Endothelial cell of umbilical vein (primary cell): ENCODE results near the gene NRROS. TPM values are rescaled to one million over a fixed set of nuclear protein-coding genes. Genes with fewer than 3 reads are reported as not detected.

ENCODE experiments used
- BruUV-seq: library from RNA; stranded (reverse); fragments of 400-500 nt; replicated peaks from 2 replicates; lab custom pipeline; 2021; lab: Mats Ljungman, UMichigan
- CTCF ChIA-PET: fragments of 300-600, 350-600 bp; sonication (Branson Sonifier 250); formaldehyde crosslinking; loops from one replicate; lab custom pipeline; 2021; ENCODE audit warnings: antibody characterized with exemption, inconsistent platforms; lab: Charles Lee
- POLR2A ChIA-PET: fragments of 300-600, 350-600 bp; sonication (Branson Sonifier 250); formaldehyde crosslinking; loops from one replicate; lab custom pipeline; 2021; ENCODE audit warnings: antibody characterized with exemption, inconsistent platforms; lab: Charles Lee
- DNase-seq: peaks from one replicate; pipeline ENCODE4 v3.0.0-alpha.2; 2011; ENCODE audit warnings: low read depth, low spot score
- FAIRE-seq: peaks from 2 replicates; lab custom pipeline; 2011; peaks lifted over from hg19 to GRCh38; lab: Jason Lieb, UNC
- H2AFZ ChIP-seq: 2 replicates; pipeline ENCODE4 v1.6.0; 2012; ENCODE audit warnings: low read depth, low read length, control low read depth, inconsistent platforms
- H3K27ac ChIP-seq: 2 replicates; pipeline ENCODE4 v1.5.1; 2011; ENCODE audit warnings: low read depth, mild to moderate bottlenecking, control low read depth, low read length, moderate library complexity; ENCODE audit not compliant: insufficient read depth
- H3K27me3 ChIP-seq, 2 experiments: 2 replicates each; pipeline versions ENCODE4 v1.6.0 to v1.6.1; 2011; ENCODE audit warnings: low read length in 2 of 2, mixed read lengths in 1 of 2; ENCODE audit not compliant: control insufficient read depth in 2 of 2, insufficient read depth in 2 of 2
- H3K36me3 ChIP-seq, 2 experiments: 2 replicates in 1 of 2; 3 replicates in 1 of 2; pipeline ENCODE4 v1.5.1; 2011; ENCODE audit warnings: low read length in 2 of 2, mild to moderate bottlenecking in 1 of 2, moderate library complexity in 1 of 2; ENCODE audit not compliant: control insufficient read depth in 2 of 2, insufficient read depth in 2 of 2; ENCODE audit errors: extremely low read depth in 1 of 2
- H3K4me1 ChIP-seq: 3 replicates; pipeline ENCODE4 v1.5.1; 2011; ENCODE audit warnings: mild to moderate bottlenecking, low read length; ENCODE audit not compliant: control insufficient read depth, insufficient read depth; ENCODE audit errors: extremely low read depth
- H3K4me2 ChIP-seq: 2 replicates; pipeline ENCODE4 v1.6.1; 2011; ENCODE audit warnings: low read length, control low read depth, mixed read lengths; ENCODE audit not compliant: insufficient read depth
- H3K4me3 ChIP-seq, 3 experiments: fragments of 200-600 bp in 1 of 3; sonication (generic), shearing (Covaris generic) in 1 of 3; replicated peaks in 1 of 3; 2 replicates each; pipeline ENCODE4 v1.5.1; 2011 to 2016; ENCODE audit warnings: control low read depth in 3 of 3, low read length in 3 of 3, mild to moderate bottlenecking in 2 of 3, inconsistent platforms in 1 of 3, low read depth in 1 of 3, moderate library complexity in 1 of 3; ENCODE audit not compliant: insufficient read depth in 1 of 3
- H3K79me2 ChIP-seq: 2 replicates; pipeline ENCODE4 v1.6.0; 2012; ENCODE audit warnings: low read length, inconsistent platforms; ENCODE audit not compliant: control insufficient read depth, insufficient read depth
- H3K9ac ChIP-seq: replicated peaks from 2 replicates; pipeline ENCODE3; 2011; ENCODE audit warnings: low read length, control low read depth; ENCODE audit not compliant: insufficient read depth; ENCODE audit errors: extremely low read depth
- H3K9me1 ChIP-seq: replicated peaks from 3 replicates; pipeline ENCODE4 v1.6.0; 2011; ENCODE audit warnings: mild to moderate bottlenecking, low read length; ENCODE audit not compliant: control insufficient read depth, insufficient read depth; ENCODE audit errors: extremely low read depth
- H3K9me3 ChIP-seq: replicated peaks from 2 replicates; pipeline ENCODE4 v1.5.1; 2012; ENCODE audit warnings: low read length, inconsistent platforms; ENCODE audit not compliant: control insufficient read depth, insufficient read depth
- H4K20me1 ChIP-seq: replicated peaks from 2 replicates; pipeline ENCODE3; 2011; ENCODE audit warnings: mild to moderate bottlenecking, low read length; ENCODE audit not compliant: control insufficient read depth, insufficient read depth; ENCODE audit errors: extremely low read depth
- CTCF ChIP-seq, 2 donors: IDR thresholded peaks; 1 replicate in 1 of 2; 2 replicates in 1 of 2; pipeline ENCODE4 v1.5.1; 2011; ENCODE audit warnings: low read length in 2 of 2, mild to moderate bottlenecking in 2 of 2, moderate library complexity in 2 of 2, control low read depth in 1 of 2, inconsistent platforms in 1 of 2, low read depth in 1 of 2; ENCODE audit not compliant: insufficient read depth in 1 of 2; ENCODE audit errors: extremely low read depth in 1 of 2
- EZH2 ChIP-seq: IDR thresholded peaks from 2 replicates; pipeline ENCODE4 v1.6.1; 2012; ENCODE audit warnings: borderline replicate concordance, low read depth, mild to moderate bottlenecking, moderate library complexity, low read length, inconsistent platforms; ENCODE audit not compliant: severe bottlenecking
- FOS ChIP-seq: IDR thresholded peaks from 2 replicates; pipeline ENCODE4 v1.6.1; 2011; ENCODE audit warnings: mild to moderate bottlenecking, low read length, moderate library complexity, borderline replicate concordance; ENCODE audit not compliant: insufficient read depth
- GATA2 ChIP-seq: IDR thresholded peaks from 2 replicates; pipeline ENCODE4 v1.7.0; 2011; ENCODE audit warnings: low read depth, mild to moderate bottlenecking, moderate library complexity, mixed read lengths, low read length; ENCODE audit not compliant: insufficient read length, insufficient read depth
- JUN ChIP-seq: IDR thresholded peaks from 2 replicates; pipeline ENCODE4 v1.6.1; 2011; ENCODE audit warnings: borderline replicate concordance, low read depth; ENCODE audit not compliant: insufficient read length, insufficient read depth
- MAX ChIP-seq: IDR thresholded peaks from 2 replicates; pipeline ENCODE4 v1.6.1; 2011; ENCODE audit not compliant: insufficient read depth, insufficient read length
- MYC ChIP-seq: IDR thresholded peaks from one replicate; pipeline ENCODE4 v1.6.1; 2011; ENCODE audit warnings: mild to moderate bottlenecking, low read depth, low read length
- POLR2A ChIP-seq: IDR thresholded peaks from 2 replicates; pipeline ENCODE4 v1.6.1; 2012; ENCODE audit warnings: low read depth, mild to moderate bottlenecking, control low read depth, low read length
- POLR2AphosphoS5 ChIP-seq: IDR thresholded peaks from 2 replicates; pipeline ENCODE4 v1.6.1; 2012; ENCODE audit warnings: low read depth, mild to moderate bottlenecking, control low read depth, low read length, moderate library complexity; ENCODE audit not compliant: insufficient read depth
- dilution Hi-C: fragments of 300-500 bp; cut with MboI; formaldehyde crosslinking; loops from one replicate; pipeline ENCODE4 v1.15.0; 2019; ENCODE audit warnings: low sequenced_read_pairs; ENCODE audit not compliant: extremely low pct_ligation_motif_present
- intact Hi-C: fragments of 100-400 bp; cut with micrococcal nuclease; formaldehyde crosslinking; loops from one replicate; pipeline ENCODE4 v1.10.0; 2022
- polyA plus RNA-seq, 4 experiments: library from polyadenylated mRNA; depleted of rRNA in 3 of 4; stranded (reverse) in 3 of 4; unstranded in 1 of 4; fragments of >200 nt; gene quantifications; 2 replicates each; pipeline versions ENCODE4 v1.2.1 to v1.2.3, GENCODE V29; 2011 to 2012; ENCODE audit warnings: missing spikeins in 1 of 4
- total RNA-seq: library from RNA; stranded (reverse); gene quantifications from 2 replicates; pipeline ENCODE4 v1.2.3, GENCODE V29; 2021

NRROS gene
- total and polyA plus RNA-seq, 2 donors (not counting 3 experiments of a cell fraction or from before 2014, with no cell fraction given) = 8.1 to 15.6 TPM

- DNase-seq (no peak), FAIRE-seq (no peak)
- Histone ChIP-seq H3K27ac (no peak overlapping the region), H3K9me3 (no peaks in the 10 kb centered on the region), H4K20me1 (no peaks in the 10 kb centered on the region), H3K4me2 (no peak overlapping the region), H3K27me3 (no peaks in the 10 kb centered on the region), H2AFZ (no peak overlapping the region), H3K36me3 (no peaks in the 10 kb centered on the region), H3K79me2 (no peaks in the 10 kb centered on the region), H3K4me1 (peaks cover 11% of the 10 kb centered on the region), H3K9ac (no peak overlapping the region), H3K9me1 (no peaks in the 10 kb centered on the region), H3K4me3 (no peak overlapping the region)
- dilution Hi-C loops = no loop called here
- CTCF ChIA-PET = interaction anchor here (0.5 to 1.2 kb wide), 4 partner anchors 10 to 36 kb away, joined by 3 to 4 read pairs (median 3); no protein-coding TSS in a partner anchor
- POLR2A ChIA-PET = no interaction called here
- intact Hi-C loops = no loop called here
- no TSS peak for BruUV-seq
- TF ChIP-seq MAX (no peak), POLR2AphosphoS5 (no peak), CTCF (IDR thresholded peaks at IDR 0.05; ENCODE audit: extremely low read depth in 1 of 2, insufficient read depth in 1 of 2, low read depth in 1 of 2, low read length in 2 of 2) (no peak), JUN (no peak), POLR2A (no peak), GATA2 (no peak), MYC (no peak), EZH2 (no peak), FOS (no peak)
Observed at GRCh38 chr3:196645096-196645495, 5.6 kb downstream of the NRROS start.
